Measurements from ENCODE around the gene IL1R1. TPM values are rescaled to one million over a fixed set of nuclear protein-coding genes. Genes with fewer than 3 reads are reported as not detected.

The IL1R1 gene
- total and polyA plus RNA-seq, 10 of the 15 experiments (the other 5 are each of a cell fraction or from before 2014, with no cell fraction given): 0.17 to 13.2 (median 0.53) TPM

DNA sequence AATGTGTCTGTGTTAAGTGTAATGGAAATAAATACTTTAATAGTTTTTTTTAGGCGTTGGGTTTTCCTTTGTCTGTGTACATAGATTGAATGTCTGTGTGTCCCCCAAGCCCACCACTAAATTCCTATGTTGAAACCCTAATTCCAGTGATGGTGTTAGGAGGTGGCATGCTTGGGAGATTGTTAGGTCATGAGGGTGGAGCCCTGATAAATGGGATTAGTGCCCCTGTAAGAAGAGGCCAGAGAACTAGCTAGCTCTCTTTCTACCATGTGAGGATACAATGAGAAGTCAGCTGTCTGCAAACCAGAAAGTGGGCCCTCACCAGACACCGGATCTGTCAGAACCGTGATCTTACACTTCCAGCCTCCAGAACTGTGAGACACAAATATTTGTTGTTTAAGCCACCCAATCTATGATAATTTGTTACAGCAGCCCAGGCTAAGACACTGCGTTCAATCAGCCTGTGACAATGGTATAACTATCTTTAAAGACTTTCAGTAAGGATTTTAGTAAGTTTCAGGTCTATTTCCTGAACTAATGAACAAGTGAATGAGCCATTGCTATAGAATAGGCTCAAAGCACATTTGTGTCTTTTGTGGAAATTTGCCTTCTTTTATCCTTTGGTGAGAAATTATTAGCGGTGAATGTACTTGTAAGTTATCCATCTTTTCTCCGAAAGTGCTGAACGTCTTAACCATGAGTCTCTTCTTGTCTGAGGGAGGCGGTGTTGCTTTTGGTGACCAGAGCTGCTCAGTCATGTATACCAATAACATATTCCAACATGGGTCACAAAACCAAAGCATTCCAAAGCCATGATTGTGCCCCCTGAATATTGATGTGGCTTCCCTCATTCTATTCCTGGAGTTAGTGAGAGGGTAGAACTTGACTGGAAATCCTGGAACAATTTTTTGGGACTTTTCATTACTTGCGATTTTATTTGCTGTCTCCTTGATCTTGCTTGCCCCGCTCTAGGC, 29.6 kb upstream of the IL1R1 start:
- POLR2A ChIA-PET: interaction anchor here (0.6 kb wide), 1 partner anchor 9 kb away, joined by 3 read pairs; no protein-coding TSS in a partner anchor
- Histone ChIP-seq H3K79me2 (ENCODE audit: control insufficient read depth, insufficient read depth, low read length) (no peaks in the 10 kb centered on the region), H3K4me2 (ENCODE audit: control insufficient read depth, insufficient read depth) (no peak overlapping the region; the same call in 1 of the 2 replicates), H3K4me1 (ENCODE audit: control insufficient read depth, insufficient read depth, low read length) (peaks cover 14% of the 10 kb centered on the region), H3K4me3 (no peak overlapping the region), H3K27me3 (replicated peaks in 1 of 2; ENCODE audit: control insufficient read depth in 2 of 2, insufficient read depth in 2 of 2, low read length in 1 of 2) (no peaks in the 10 kb centered on the region), H3K9me3 (replicated peaks; ENCODE audit: control insufficient read depth, insufficient read depth, low read length) (no peaks in the 10 kb centered on the region; the same call in 2 of the 3 replicates), H4K20me1 (ENCODE audit: control insufficient read depth, insufficient read depth) (no peaks in the 10 kb centered on the region), H3K27ac (ENCODE audit: control insufficient read depth, insufficient read depth) (no peak overlapping the region), H3K9ac (ENCODE audit: control insufficient read depth, insufficient read depth, low read length) (no peak overlapping the region), H3K36me3 (ENCODE audit: control insufficient read depth in 2 of 2, insufficient read depth in 2 of 2, low read length in 1 of 2) (no peaks in the 10 kb centered on the region), H2AFZ (ENCODE audit: control insufficient read depth, low read depth, low read length) (no peak overlapping the region)
- peak; percentile 13 for ATAC-seq
- DNase-seq (ENCODE audit: low read depth, low spot score): no peak
- intact Hi-C loops (cut with micrococcal nuclease; ENCODE audit: unreplicated experiment) (loop anchor here (10.0 kb wide), 1 partner anchor 252 kb away; no protein-coding TSS in a partner anchor), in situ Hi-C loops (cut with MboI) (no loop called here)
- TF ChIP-seq ZNF207 (IDR thresholded peaks at IDR 0.05; ENCODE audit: borderline replicate concordance) (no peak), ATF7 (IDR thresholded peaks at IDR 0.05; ENCODE audit: low read depth) (no peak), NRF1 (conservative IDR thresholded peaks at IDR 0.05; ENCODE audit: low read depth, low read length) (no peak), MTA2 (IDR thresholded peaks at IDR 0.05; ENCODE audit: low read depth) (no peak), SMARCA5 (IDR thresholded peaks at IDR 0.05) (peak; percentile 39; the same call in 1 of the 2 replicates), ZNF24 (IDR thresholded peaks at IDR 0.05) (peak; percentile 92), TCF7 (IDR thresholded peaks at IDR 0.05; ENCODE audit: borderline replicate concordance) (no peak), CEBPB (IDR thresholded peaks at IDR 0.05; ENCODE audit: borderline replicate concordance in 1 of 2, low read depth in 2 of 2, low read length in 2 of 2) (no peak), TARDBP (IDR thresholded peaks at IDR 0.05; ENCODE audit: borderline replicate concordance) (no peak), SREBF2 (IDR thresholded peaks at IDR 0.05; ENCODE audit: low read length) (no peak)
- TF ChIP-seq, protein P1, sequence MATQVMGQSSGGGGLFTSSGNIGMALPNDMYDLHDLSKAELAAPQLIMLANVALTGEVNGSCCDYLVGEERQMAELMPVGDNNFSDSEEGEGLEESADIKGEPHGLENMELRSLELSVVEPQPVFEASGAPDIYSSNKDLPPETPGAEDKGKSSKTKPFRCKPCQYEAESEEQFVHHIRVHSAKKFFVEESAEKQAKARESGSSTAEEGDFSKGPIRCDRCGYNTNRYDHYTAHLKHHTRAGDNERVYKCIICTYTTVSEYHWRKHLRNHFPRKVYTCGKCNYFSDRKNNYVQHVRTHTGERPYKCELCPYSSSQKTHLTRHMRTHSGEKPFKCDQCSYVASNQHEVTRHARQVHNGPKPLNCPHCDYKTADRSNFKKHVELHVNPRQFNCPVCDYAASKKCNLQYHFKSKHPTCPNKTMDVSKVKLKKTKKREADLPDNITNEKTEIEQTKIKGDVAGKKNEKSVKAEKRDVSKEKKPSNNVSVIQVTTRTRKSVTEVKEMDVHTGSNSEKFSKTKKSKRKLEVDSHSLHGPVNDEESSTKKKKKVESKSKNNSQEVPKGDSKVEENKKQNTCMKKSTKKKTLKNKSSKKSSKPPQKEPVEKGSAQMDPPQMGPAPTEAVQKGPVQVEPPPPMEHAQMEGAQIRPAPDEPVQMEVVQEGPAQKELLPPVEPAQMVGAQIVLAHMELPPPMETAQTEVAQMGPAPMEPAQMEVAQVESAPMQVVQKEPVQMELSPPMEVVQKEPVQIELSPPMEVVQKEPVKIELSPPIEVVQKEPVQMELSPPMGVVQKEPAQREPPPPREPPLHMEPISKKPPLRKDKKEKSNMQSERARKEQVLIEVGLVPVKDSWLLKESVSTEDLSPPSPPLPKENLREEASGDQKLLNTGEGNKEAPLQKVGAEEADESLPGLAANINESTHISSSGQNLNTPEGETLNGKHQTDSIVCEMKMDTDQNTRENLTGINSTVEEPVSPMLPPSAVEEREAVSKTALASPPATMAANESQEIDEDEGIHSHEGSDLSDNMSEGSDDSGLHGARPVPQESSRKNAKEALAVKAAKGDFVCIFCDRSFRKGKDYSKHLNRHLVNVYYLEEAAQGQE (IDR thresholded peaks at IDR 0.05; ENCODE audit: low read depth, low read length): no peak
- TF ChIP-seq, protein P2, sequence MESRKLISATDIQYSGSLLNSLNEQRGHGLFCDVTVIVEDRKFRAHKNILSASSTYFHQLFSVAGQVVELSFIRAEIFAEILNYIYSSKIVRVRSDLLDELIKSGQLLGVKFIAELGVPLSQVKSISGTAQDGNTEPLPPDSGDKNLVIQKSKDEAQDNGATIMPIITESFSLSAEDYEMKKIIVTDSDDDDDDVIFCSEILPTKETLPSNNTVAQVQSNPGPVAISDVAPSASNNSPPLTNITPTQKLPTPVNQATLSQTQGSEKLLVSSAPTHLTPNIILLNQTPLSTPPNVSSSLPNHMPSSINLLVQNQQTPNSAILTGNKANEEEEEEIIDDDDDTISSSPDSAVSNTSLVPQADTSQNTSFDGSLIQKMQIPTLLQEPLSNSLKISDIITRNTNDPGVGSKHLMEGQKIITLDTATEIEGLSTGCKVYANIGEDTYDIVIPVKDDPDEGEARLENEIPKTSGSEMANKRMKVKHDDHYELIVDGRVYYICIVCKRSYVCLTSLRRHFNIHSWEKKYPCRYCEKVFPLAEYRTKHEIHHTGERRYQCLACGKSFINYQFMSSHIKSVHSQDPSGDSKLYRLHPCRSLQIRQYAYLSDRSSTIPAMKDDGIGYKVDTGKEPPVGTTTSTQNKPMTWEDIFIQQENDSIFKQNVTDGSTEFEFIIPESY (IDR thresholded peaks at IDR 0.05): peak; percentile 62; the same call in 1 of the 2 replicates
- TF ChIP-seq, protein P3, sequence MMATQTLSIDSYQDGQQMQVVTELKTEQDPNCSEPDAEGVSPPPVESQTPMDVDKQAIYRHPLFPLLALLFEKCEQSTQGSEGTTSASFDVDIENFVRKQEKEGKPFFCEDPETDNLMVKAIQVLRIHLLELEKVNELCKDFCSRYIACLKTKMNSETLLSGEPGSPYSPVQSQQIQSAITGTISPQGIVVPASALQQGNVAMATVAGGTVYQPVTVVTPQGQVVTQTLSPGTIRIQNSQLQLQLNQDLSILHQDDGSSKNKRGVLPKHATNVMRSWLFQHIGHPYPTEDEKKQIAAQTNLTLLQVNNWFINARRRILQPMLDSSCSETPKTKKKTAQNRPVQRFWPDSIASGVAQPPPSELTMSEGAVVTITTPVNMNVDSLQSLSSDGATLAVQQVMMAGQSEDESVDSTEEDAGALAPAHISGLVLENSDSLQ (IDR thresholded peaks at IDR 0.05): no peak
- TF ChIP-seq, protein P4, sequence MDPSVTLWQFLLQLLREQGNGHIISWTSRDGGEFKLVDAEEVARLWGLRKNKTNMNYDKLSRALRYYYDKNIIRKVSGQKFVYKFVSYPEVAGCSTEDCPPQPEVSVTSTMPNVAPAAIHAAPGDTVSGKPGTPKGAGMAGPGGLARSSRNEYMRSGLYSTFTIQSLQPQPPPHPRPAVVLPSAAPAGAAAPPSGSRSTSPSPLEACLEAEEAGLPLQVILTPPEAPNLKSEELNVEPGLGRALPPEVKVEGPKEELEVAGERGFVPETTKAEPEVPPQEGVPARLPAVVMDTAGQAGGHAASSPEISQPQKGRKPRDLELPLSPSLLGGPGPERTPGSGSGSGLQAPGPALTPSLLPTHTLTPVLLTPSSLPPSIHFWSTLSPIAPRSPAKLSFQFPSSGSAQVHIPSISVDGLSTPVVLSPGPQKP (IDR thresholded peaks at IDR 0.05; ENCODE audit: low read depth, low read length): no peak
- 66% methylated on average over 10 of the region's 10 CpGs for WGBS (ENCODE audit: insufficient coverage, insufficient replicate concordance, low lambda C conversion rate, missing lambda C conversion rate)
- SMC1A ChIA-PET (ENCODE audit: uncharacterized antibody, unreplicated experiment): interaction anchor here (1.0 to 3.8 kb wide), 10 partner anchors 8 to 127 kb away, joined by 3 to 32 read pairs (median 4); no protein-coding TSS in a partner anchor
- BruUV-seq (replicated peaks): no TSS peak
- CTCF ChIA-PET: interaction anchor here (1.2 to 3.1 kb wide), 6 partner anchors 8 to 127 kb away, joined by 3 to 12 read pairs (median 6); no protein-coding TSS in a partner anchor
- no peak for FAIRE-seq
- RAD21 ChIA-PET (ENCODE audit: unreplicated experiment): interaction anchor here (0.6 to 3.8 kb wide), 10 partner anchors 8 to 128 kb away, joined by 3 to 32 read pairs (median 4); no protein-coding TSS in a partner anchor
